Aorta (tissue), 5 donors: ENCODE results near the gene C1orf21. TPM values are rescaled to one million over a fixed set of nuclear protein-coding genes. Genes with fewer than 3 reads are reported as not detected.

Experiments
- ATAC-seq: fragments of 200-7000 bp; cut with Tn5 transposase; one replicate; pipeline ENCODE4 v1.9.1; 2022; ENCODE audit warnings: moderate library complexity; ENCODE audit not compliant: low FRiP score
- DNase-seq, 2 donors: peaks; one replicate each; pipeline ENCODE4 v3.0.0-alpha.2; 2020
- H3K27ac ChIP-seq, 2 donors: one replicate each; pipeline ENCODE4 v1.5.1; 2013; ENCODE audit warnings: low read length in 2 of 2, mild to moderate bottlenecking in 2 of 2, moderate library complexity in 2 of 2, control low read depth in 1 of 2, inconsistent platforms in 1 of 2, low read depth in 1 of 2
- H3K27me3 ChIP-seq, 2 donors: one replicate each; pipeline ENCODE4 v1.6.1; 2013; ENCODE audit warnings: control low read depth in 1 of 2, low read length in 1 of 2, mild to moderate bottlenecking in 1 of 2, moderate library complexity in 1 of 2; ENCODE audit not compliant: insufficient read depth in 2 of 2, control insufficient read depth in 1 of 2
- H3K36me3 ChIP-seq, 2 donors: one replicate each; pipeline ENCODE4 v1.6.1; 2013; ENCODE audit warnings: control low read depth in 1 of 2, low read length in 1 of 2, mild to moderate bottlenecking in 1 of 2; ENCODE audit not compliant: insufficient read depth in 2 of 2, control insufficient read depth in 1 of 2
- H3K4me1 ChIP-seq, 2 donors: one replicate each; pipeline ENCODE4 v1.6.1; 2013; ENCODE audit warnings: low read length in 2 of 2, control low read depth in 1 of 2, mild to moderate bottlenecking in 1 of 2, moderate library complexity in 1 of 2; ENCODE audit not compliant: insufficient read depth in 2 of 2, control insufficient read depth in 1 of 2
- H3K4me3 ChIP-seq, 2 donors: one replicate each; pipeline ENCODE4 v1.5.1; 2013; ENCODE audit warnings: low read length in 2 of 2, control low read depth in 1 of 2, mild to moderate bottlenecking in 1 of 2
- H3K9me3 ChIP-seq: one replicate; pipeline ENCODE4 v1.6.1; 2013; ENCODE audit warnings: mild to moderate bottlenecking, low read length; ENCODE audit not compliant: control insufficient read depth
- WGBS, 2 donors: extraction: QIAGEN DNeasy Blood & Tissue Kit; methylation state at CpG; one replicate each; pipeline ENCODE4 v1.1.7; 2013; 5-methylcytosine and 5-hydroxymethylcytosine counted together
- intact Hi-C, 2 donors: fragments of 100-400 bp; cut with DNase I; formaldehyde crosslinking; loops; one replicate each; pipeline versions ENCODE4 v1.14.2 to v1.15.0; 2022
- polyA plus RNA-seq, 2 donors: library from polyadenylated mRNA; stranded (reverse); fragments of 200-250 nt; gene quantifications; one replicate each; pipeline ENCODE4 v1.2.3, GENCODE V29; 2013
- total RNA-seq, 2 donors: library from RNA; stranded (reverse); fragmentation: NEBNext Ultra II Directional; extraction: Animal tissue kit (Norgen Biotek cat#: 25700); gene quantifications; one replicate each; pipeline ENCODE4 v1.2.1, GENCODE V29; 2021
- donor health status: healthy with polysubstance abuse.
- donor health status: Bipolar disorder and iron deficiency.
- donor health status: DM: no; HTN: no; CAD: no.
- donor health status: DM: no; HTN: no; CAD: no.
- donor health status: DM: yes; HTN: yes; CAD: no.

The C1orf21 gene
- total and polyA plus RNA-seq, 4 donors, result 7.6 to 65.7 (median 42.9) TPM

DNA sequence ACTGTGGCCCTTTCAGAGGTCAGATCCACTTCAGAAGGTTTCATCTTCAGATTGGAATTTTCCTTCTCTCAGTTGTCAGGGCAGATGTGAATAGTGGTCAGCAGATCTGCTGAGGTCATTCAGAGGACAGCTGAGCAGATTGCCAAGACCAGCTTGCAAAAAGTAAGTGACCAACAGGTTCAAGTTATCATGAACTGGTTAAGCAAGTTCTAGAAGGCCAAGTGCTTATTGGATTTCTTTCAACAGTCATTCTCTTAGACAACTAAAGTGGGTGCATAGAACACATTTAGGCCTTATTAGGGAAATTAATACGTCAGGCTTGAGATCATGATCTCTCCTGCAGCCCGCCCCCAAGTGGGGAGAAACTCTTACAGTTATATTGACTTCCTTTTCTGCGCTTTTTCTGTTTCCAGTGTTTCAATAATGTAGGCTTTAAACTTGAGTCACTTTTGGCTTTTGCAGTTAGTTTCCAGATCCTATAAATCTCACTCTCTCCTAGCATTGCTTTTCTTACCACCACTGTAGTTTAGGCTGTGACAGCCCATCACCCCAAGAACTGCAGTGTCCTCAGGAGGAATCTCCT, 96.4 kb downstream of the C1orf21 start:
- DNase-seq (peak in 1 of 2 donors; percentile 63), ATAC-seq (peak; percentile 71)
- Histone ChIP-seq H3K27ac (no peak overlapping the region), H3K4me1 (peaks cover 0 to 18% of the 10 kb centered on the region in 2 donors), H3K4me3 (no peak overlapping the region), H3K27me3 (no peaks in the 10 kb centered on the region), H3K9me3 (no peaks in the 10 kb centered on the region), H3K36me3 (no peaks in the 10 kb centered on the region)
- WGBS, 2 donors, result 52 to 61% methylated on average over 3 of the region's 3 CpGs
- intact Hi-C loops, result loop anchor here in 1 of 2 donors (10.0 kb wide), 1 partner anchor 98 kb away; the partner anchor contains the start of gene C1orf21

DNA sequence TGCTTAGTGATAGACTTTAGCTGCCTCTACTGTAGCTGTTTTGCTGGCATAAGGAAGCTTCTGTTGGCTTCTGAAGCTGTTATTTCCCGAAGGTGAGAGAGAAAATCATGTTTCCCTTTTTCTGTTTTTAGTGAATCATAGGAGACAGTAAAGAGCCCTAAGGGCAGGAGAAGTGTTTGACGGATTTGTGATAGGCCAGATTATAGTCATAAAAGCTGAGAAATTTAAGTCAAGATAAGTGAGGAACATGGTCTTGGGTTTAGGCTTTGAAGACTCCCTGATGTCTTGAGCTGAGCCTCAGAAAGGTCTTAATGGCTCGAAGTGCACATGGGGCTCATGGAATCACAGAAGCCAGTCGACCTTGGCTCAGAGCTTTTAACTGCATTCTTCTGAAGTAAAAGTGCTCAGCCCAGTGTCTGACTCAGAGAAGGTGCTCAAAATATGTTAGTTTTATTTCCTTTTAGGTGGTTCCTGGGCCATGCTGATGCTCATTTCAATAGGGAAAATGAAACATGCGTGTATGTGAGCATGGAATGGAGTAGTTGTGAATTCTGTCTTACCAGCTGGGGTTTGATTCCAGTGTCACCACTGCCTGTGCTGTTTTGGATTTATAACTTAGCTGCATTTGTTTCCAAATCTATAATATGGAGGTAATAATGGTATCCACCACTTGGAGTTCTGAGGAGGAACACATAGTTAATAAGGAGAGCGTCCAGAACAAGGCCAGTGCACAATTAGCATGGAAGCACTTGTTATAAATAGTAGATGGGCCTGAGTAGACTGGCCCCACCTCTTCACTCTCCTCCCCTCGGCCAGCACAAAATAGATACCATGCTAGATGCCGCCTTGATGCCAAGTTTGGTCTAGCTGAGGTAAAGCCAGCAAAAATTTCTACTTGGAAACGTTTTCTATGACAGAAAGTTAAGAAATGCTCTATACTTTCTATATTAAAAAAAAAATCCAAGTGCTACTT, 99.2 kb downstream of the C1orf21 start:
- peaks cover 0 to 18% of the 10 kb centered on the region in 2 donors for H3K4me1 ChIP-seq

DNA sequence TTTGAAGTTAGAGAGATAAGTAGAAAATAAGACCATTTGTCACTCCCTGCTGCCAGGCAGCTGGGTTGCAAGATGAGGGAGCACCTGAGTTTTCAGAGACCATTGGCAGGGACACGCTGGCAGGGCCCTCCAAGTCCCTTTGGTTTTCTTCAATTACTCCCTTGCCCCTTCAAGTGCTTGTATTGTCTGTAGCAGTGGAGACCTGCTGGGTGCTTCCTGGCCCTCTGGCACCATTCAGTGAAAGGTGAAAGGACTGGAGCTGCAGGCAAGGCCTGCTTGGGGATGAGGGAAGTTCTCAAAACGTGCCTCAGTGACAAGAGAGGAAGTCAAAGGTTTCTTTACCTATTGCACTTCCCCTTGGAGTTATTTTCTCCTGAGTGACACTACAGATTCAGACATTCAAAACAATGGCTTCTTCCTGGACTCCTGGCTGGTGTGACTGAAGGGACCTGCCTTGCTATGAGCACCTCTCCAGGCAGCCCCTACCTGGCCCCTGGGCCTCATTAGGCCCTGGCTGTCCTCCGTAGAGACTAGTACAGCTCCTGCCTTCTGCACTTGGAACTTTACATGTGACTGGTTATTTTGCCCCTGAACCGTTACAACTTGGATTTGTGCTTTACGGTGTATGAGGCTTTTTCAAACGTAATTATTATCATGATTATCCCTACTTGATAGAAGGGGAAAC, 100.1 kb downstream of the C1orf21 start:
- no peak overlapping the region for H3K4me3 ChIP-seq
- H3K27me3 ChIP-seq, result no peaks in the 10 kb centered on the region
- H3K27ac ChIP-seq, result no peak overlapping the region
- intact Hi-C loops, result loop anchor here in 1 of 2 donors (10.0 kb wide), 1 partner anchor 102 kb away; the partner anchor contains the start of gene C1orf21
- peaks cover 0 to 18% of the 10 kb centered on the region in 2 donors for H3K4me1 ChIP-seq
- ATAC-seq, result no peak
- DNase-seq, result no peak
- no peaks in the 10 kb centered on the region for H3K36me3 ChIP-seq
- 85 to 87% methylated on average over 6 of the region's 6 CpGs for WGBS, 2 donors
- H3K9me3 ChIP-seq, result no peaks in the 10 kb centered on the region

More for the DNA sequence above, 99.2 kb downstream of the C1orf21 start:
- WGBS, 2 donors, result 47 to 52% methylated on average over 9 of the region's 9 CpGs
- H3K27me3 ChIP-seq, result no peaks in the 10 kb centered on the region
- intact Hi-C loops, result loop anchor here in 1 of 2 donors (10.0 kb wide), 1 partner anchor 101 kb away; the partner anchor contains the start of gene C1orf21
- H3K27ac ChIP-seq, result no peak overlapping the region
- ATAC-seq, result no peak
- DNase-seq, result no peak
- no peaks in the 10 kb centered on the region for H3K36me3 ChIP-seq
- H3K9me3 ChIP-seq, result no peaks in the 10 kb centered on the region
- H3K4me3 ChIP-seq, result no peak overlapping the region

DNA sequence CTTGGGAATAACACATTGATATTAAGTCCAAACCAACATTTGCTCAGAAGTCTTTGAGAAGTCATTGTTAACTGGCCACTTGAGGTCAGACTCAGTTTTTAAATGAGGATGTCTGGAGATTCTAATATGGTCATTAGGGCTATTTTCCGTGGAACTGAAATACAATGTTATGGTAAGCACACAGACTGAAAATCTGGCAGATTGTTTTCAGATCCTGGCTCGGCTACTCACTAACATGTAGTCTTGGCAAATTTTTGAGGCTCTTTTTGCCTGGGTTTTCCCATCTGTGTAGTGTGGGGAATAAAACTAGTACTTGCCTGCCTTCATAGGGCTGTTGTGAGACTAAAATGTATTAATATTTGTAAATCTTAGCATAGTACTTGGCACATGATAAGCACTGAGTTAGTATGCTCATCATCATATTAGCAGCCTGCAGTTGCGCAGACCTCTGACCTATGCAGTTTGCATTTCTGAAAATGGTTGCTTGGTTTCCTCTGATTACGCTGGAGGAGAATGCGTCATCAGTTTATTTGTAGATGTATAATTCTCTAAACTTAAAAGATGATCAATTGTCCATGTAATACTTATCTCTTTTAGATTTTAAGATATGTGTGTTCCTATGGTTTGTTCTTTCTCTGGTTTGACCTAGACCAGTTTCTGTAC, 100.8 kb downstream of the C1orf21 start:
- intact Hi-C loops, result loop anchor here in 1 of 2 donors (10.0 kb wide), 1 partner anchor 103 kb away; the partner anchor contains the start of gene C1orf21
- Histone ChIP-seq H3K27me3 (no peaks in the 10 kb centered on the region), H3K36me3 (no peaks in the 10 kb centered on the region), H3K4me1 (peaks cover 0 to 18% of the 10 kb centered on the region in 2 donors), H3K9me3 (no peaks in the 10 kb centered on the region), H3K27ac (no peak overlapping the region), H3K4me3 (no peak overlapping the region)
- no peak for DNase-seq
- ATAC-seq, result no peak
- 67 to 69% methylated on average over 5 of the region's 5 CpGs for WGBS, 2 donors

DNA sequence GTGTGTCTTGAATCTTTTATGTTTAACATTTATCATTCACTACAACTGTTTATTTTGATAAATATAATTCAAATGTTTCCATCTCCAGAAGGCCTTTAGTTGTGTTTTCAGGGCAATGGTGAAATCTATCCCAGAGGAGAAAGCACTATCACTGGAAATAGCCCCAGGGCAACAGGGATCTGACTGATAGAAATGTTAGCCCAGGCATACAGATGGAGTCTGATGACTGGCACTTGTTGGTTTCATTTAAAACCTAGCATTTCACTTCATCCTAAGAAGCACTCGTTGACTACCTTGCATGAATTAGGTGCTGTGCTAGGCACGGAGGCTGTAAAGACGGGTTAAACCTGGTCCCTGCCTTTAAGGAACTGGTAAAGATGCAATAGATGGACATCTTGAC, 103.1 kb downstream of the C1orf21 start:
- H3K9me3 ChIP-seq, result no peaks in the 10 kb centered on the region
- H3K4me1 ChIP-seq, result peaks cover 0 to 18% of the 10 kb centered on the region in 2 donors
- H3K36me3 ChIP-seq, result no peaks in the 10 kb centered on the region
- no peak for DNase-seq
- no peak overlapping the region for H3K4me3 ChIP-seq
- H3K27me3 ChIP-seq, result no peaks in the 10 kb centered on the region
- 96 to 99% methylated on average over 3 of the region's 3 CpGs for WGBS, 2 donors
- no peak for ATAC-seq
- H3K27ac ChIP-seq, result no peak overlapping the region
- intact Hi-C loops, result loop anchor here in 1 of 2 donors (10.0 kb wide), 1 partner anchor 105 kb away; the partner anchor contains the start of gene C1orf21

DNA sequence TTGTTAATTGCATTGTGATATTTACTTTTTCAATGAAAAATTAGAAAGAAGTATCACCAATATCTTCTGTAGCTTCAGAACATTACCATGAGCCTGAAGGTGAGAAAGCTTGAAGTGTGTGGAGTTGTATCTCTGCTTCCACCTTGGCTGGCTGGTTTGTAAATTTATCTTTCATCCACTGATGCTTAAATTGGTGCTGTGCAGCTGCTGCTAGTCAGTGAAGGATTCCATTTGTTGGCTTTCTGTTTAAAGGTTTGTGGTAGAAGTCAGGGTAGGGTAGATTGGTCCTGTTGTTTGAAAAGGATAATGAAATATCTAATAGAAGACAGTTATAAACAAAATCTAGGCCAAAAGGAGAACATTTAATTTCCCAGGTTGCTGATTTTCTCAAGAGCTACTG, 105.7 kb downstream of the C1orf21 start:
- Histone ChIP-seq H3K27ac (no peak overlapping the region), H3K4me3 (no peak overlapping the region), H3K9me3 (no peaks in the 10 kb centered on the region), H3K4me1 (peaks cover 0 to 3% of the 10 kb centered on the region in 2 donors), H3K27me3 (no peaks in the 10 kb centered on the region), H3K36me3 (no peaks in the 10 kb centered on the region)
- DNase-seq (no peak), ATAC-seq (no peak)
- intact Hi-C loops, result no loop called here

DNA sequence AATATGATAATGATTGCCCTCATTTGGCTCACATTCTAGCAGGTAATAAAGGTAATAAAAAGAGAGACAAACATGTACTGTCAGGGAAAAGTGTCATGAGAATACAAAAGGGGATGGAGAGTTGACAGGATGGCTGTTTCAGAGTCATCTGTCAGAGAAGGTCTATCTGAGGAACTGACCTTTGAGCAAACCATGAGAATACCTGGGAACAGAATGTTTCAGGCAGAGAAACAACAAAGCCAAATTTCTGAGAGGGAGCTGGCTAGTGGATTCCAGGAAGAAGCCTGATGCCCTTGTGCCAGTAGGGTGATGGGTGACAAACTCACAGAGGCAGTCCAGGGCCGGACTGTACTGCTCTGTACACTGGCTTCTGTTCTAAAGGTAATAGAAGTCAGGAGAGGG, 107.2 kb downstream of the C1orf21 start:
- 80 to 84% methylated on average over 1 of the region's 1 CpG for WGBS, 2 donors
- Histone ChIP-seq H3K27ac (no peak overlapping the region), H3K27me3 (no peaks in the 10 kb centered on the region), H3K4me3 (no peak overlapping the region), H3K4me1 (no peaks in the 10 kb centered on the region), H3K36me3 (no peaks in the 10 kb centered on the region), H3K9me3 (no peaks in the 10 kb centered on the region)
- ATAC-seq (no peak), DNase-seq (no peak)
- intact Hi-C loops, result no loop called here

DNA sequence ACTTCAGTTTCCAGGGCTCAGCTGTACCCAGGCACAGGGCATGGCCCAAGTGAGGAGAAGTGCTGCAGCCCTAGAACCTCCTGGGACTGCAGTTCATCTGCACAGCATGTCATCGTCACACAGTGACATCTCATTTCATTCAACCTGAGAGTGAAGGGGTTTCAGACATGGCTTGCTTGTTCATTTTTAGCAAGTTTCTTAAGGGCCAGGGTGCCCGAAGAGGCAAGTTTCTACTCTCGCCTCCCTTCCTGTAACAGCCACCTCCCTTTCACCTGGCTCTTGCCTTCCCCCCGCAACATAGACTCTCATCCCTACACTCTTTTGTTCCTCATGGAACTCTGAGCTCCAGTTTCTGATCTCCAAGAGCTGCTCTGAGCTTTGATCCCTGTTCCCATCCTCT, 108.1 kb downstream of the C1orf21 start:
- H3K36me3 ChIP-seq, result no peaks in the 10 kb centered on the region
- WGBS, 2 donors, result 96 to 97% methylated on average over 4 of the region's 4 CpGs
- intact Hi-C loops, result no loop called here
- no peak overlapping the region for H3K27ac ChIP-seq
- no peak for DNase-seq
- H3K9me3 ChIP-seq, result no peaks in the 10 kb centered on the region
- no peaks in the 10 kb centered on the region for H3K4me1 ChIP-seq
- H3K4me3 ChIP-seq, result no peak overlapping the region
- no peaks in the 10 kb centered on the region for H3K27me3 ChIP-seq
- ATAC-seq, result no peak
